ENCODE measurements around the gene TENM4.

TENM4 gene

DNA sequence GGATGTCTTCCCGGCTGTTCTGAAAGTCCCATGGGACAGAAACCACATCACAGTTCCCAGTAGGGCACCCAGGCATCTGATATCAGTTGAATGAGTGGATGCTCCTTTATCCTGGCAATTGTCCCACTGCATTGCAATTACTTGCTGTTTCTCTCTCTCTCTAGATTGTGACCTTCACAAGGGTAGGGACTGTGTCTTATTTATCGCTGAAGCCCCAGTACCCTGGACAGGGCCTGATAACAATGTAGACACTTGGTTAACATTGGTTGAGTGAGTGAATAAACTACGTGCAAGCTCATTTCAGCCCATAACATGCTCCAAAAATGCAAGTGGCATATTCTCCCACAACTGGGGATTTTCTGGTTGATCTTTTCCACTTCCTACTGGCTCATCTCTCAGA lies 672.5 kb downstream of the TENM4 start:
- DNase-seq (ENCODE audit: low read depth in 2 of 3, low spot score in 2 of 3): no peak

DNA sequence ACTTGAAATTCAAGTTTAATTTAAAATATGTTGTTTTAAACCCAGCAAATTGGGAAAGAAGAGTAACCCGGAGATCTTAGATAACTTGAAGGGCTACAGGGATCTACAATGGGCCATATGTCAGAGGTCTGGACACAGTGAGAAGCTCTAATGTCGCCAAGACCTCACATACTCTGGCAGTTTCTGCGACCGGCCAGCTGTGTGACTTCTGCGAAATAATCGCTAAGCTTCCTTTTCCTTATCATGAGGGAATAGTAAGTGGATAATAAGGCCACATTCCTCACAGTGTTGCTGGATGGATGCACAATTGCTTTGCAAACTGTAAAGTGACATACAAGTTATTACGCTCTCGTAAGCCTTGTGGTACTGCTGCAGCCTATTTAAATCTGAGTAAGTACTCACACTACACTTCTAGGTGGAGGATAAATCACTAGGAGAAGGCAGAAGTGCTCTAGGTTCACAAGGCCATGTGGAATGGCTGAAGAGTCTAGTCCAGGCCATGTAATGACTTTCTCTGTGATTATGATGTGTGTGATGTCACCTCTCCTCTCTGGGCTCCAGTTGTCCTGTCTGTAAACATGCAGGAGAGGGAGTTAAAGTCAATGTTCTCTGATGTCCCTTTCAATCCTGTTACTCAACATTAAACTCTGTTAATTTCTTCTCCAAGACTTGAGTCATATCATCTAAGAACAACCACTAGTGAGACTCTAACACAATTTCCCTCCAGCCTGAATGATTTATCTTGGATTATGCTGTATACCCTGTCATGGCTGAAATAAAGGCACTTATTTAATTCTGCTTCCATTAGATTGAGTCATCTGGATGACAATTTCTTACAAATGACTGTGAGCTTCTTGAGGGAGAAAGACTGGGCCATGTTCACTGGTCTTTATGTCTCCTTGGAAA lies 673.5 kb downstream of the TENM4 start:
- no peak for DNase-seq (ENCODE audit: low read depth in 2 of 3, low spot score in 2 of 3)

DNA sequence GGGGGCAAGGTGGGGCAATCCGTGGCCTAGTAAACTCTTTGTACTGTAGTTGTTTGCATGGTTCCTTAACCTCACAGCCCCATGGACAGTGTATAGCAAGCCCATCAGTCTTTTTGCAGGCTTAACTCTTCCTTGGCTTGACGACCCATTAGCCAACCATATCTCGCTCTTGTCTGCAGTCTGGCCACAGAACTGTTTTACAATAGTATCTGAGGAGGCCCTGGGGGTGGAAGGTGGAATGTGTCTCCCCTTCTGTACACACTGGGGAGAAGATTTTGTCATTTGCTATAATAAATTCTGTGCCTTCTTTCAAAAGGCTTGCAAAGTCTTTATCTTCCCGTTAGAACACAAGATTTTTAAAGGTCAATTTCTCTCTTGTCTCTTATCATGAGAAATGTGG lies 675.9 kb downstream of the TENM4 start:
- DNase-seq (ENCODE audit: low read depth in 2 of 3, low spot score in 2 of 3): no peak

- no peak for DNase-seq (ENCODE audit: low read depth in 2 of 3, low spot score in 2 of 3)
Measured at GRCh38 chr11:78763664-78764063, 677.2 kb downstream of the TENM4 start.

DNA sequence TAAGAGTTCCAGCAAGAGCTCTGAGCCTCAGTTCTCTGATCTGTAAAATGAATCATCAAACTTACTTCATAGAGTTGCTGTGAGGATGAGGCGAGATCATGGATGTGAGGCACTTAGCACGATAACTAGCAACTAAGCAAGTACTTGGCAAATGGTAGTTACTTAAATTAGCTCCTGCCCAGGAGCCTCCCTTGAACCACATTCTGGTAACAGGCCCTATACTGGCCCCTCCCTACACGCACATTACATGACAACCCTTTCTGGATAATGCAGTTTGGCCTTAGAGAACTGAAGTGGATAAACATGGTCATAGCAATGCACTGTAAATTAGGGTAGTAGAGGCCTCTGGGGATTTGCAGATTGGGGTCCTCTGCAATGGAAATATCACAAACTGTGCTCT lies 678.7 kb downstream of the TENM4 start:
- no peak for DNase-seq (ENCODE audit: low read depth in 2 of 3, low spot score in 2 of 3)

- no peak for DNase-seq (ENCODE audit: low read depth in 2 of 3, low spot score in 2 of 3)
Measured at GRCh38 chr11:78759071-78759470, 681.8 kb downstream of the TENM4 start.

DNA sequence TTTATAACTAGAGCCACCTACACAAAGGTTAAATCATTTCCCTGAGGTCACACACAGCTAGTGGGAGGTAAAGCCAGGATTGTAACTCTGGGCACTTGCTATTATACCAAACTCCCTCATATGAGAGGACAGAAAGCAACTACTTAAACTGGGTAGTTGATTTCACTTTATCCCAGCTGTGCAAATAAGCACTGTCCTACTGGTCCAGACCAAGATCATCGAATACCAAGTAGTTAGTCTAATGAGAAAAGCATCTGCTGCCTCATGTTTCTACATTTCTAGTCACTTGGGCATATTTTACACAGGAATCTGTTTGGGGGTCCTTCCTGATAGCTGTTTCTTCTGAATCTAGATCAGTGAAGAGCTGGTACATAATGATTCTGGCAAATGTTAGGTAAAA lies 687.5 kb downstream of the TENM4 start:
- DNase-seq (ENCODE audit: low read depth in 2 of 3, low spot score in 2 of 3): no peak

GRCh38 chr11:78752494-78752893 lies 688.3 kb downstream of the TENM4 start:
- no peak for DNase-seq (ENCODE audit: low read depth in 2 of 3, low spot score in 2 of 3)

GRCh38 chr11:78748918-78749690 lies 691.7 kb downstream of the TENM4 start:
- DNase-seq (ENCODE audit: low read depth in 2 of 3, low spot score in 2 of 3): no peak

DNA sequence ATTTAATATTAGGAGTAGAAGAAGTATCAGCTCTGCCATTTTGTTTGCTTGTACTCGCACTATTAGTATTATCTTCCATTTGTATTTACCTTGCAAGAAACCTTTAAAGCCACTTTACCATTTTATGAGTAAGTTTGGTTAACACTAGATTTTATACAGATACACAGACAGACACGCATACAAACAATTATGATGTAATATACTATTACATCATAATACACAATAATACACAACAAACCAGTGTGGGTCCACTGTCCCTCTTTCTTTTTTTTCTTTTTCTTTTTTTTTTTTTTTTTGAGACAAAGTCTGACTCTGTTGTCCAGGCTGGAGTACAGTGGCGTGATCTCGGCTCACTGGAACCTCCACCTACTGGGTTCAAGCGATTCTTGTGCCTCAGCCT lies 695.9 kb downstream of the TENM4 start:
- no peak for DNase-seq (ENCODE audit: low read depth in 2 of 3, low spot score in 2 of 3)

- DNase-seq (ENCODE audit: low read depth in 2 of 3, low spot score in 2 of 3): no peak
Measured at GRCh38 chr11:78744202-78744601, 696.6 kb downstream of the TENM4 start.

GRCh38 chr11:78742430-78742829 lies 698.4 kb downstream of the TENM4 start:
- no peak for DNase-seq (ENCODE audit: low read depth in 2 of 3, low spot score in 2 of 3)

GRCh38 chr11:78741741-78742140 lies 699.1 kb downstream of the TENM4 start:
- DNase-seq (ENCODE audit: low read depth in 2 of 3, low spot score in 2 of 3): no peak

- no peak for DNase-seq (ENCODE audit: low read depth in 2 of 3, low spot score in 2 of 3)
Measured at GRCh38 chr11:78740199-78741071, 700.4 kb downstream of the TENM4 start.

DNA sequence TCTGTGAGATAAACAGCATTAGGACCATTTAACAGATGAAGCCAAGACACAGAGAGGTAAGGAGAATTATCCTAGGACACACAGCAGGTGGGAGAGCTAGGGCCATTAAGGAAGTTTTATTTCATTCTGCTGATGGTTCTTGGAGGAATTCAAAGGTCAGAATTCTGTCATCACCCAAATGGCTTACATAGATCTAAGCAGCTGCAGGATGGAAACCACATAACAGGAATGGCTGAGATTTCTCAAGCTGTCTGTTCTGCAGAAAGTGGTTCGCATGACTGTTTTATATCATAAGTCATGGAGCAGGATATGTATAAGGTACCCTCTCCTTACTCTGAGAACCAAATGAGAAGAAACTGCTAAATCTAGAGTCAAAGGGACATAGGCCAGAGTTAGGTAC lies 702.9 kb downstream of the TENM4 start:
- DNase-seq (ENCODE audit: low read depth in 2 of 3, low spot score in 2 of 3): no peak

DNA sequence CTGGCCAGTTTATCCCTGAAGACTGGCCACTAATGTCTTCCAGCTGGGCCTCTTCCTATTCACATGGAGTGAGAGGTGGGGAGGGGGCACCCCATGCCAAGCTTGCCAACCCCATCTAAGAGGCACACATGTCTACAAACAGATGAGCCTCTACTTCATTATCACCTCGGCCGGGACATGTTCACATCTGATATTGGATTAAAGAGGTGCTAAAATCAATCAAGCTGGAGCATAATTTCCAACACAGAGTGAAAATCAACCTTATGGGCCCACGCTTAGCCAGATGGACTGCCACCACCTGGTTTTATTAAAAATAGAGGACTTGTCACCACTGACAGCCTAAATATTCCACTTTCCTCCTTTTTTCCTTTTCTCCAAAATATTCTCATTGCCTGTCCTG lies 703.5 kb downstream of the TENM4 start:
- no peak for DNase-seq (ENCODE audit: low read depth in 2 of 3, low spot score in 2 of 3)

- DNase-seq (ENCODE audit: low read depth in 2 of 3, low spot score in 2 of 3): no peak
Measured at GRCh38 chr11:78735711-78736110, 705.1 kb downstream of the TENM4 start.

DNA sequence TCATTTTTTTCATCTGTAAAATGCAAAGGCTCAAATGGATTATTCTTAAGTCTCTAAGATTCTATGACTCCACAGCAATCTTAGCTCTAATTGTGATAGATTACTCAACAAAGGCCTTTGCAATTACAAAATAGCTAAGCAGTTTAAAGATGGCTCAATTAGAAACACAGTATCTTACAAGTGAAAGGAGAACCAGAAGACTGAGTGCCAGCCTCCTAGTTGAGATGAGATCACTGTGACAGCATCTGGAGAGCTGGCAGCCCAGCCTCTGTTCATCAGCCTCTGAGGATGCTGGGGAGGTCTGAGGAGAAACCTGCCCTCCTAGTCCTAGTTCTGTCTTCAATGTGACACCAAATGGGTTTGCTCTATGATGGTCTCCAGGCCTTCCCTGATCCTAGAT lies 707.8 kb downstream of the TENM4 start:
- no peak for DNase-seq (ENCODE audit: low read depth in 2 of 3, low spot score in 2 of 3)

DNA sequence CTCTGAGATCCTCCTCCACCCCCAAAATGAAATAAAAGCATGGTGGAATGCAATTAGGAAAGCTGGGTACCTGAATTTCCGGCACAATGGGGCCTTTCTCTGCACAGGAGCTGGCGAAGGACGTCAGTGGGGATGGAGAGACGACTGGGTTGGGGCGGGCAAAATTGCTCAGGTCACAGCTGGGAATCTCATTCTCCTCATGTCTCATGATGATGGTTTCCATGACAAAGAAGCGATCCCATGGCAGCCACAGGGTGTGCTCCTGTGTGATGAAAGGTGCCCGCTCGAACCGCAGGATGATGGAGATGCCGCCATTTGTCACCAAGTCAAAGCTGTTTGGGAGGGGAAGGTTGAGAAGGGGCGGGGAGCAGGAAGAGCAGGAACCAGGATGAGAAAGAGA lies 708.6 kb downstream of the TENM4 start:
- no peak for DNase-seq (ENCODE audit: low read depth in 2 of 3, low spot score in 2 of 3)

DNA sequence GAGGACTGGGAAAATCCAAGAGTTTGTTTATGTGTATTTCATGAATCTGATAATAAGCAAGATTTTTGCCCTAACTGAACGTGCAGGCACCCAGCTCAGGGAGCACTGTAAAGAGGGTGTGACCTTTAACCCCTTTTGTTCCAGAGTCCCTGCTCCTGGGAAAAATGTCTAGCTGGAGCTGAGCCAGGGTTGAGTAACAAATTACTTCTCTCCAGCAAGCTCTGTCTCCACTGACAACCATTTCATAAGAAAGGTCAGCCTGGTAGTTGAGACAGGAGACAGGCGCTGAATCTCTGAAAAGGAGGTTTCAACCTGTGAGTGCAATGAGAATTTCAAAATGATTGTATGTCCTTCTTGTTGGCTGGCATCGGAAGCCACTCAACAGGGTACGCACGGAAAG lies 709.8 kb downstream of the TENM4 start:
- DNase-seq (ENCODE audit: low read depth in 2 of 3, low spot score in 2 of 3): no peak

GRCh38 chr11:78730267-78730824 lies 710.5 kb downstream of the TENM4 start:
- no peak for DNase-seq (ENCODE audit: low read depth in 2 of 3, low spot score in 2 of 3)

All from activated CD8-positive, alpha-beta memory T cell treated with anti-CD3 and anti-CD28 coated beads for 48 hours (primary cell).